Kidney epithelial cell (primary cell): ENCODE data around the gene PLPP2. TPM values are rescaled to one million over a fixed set of nuclear protein-coding genes. Genes with fewer than 3 reads are reported as not detected.

ENCODE experiments used
- DNase-seq: peaks from one replicate; pipeline ENCODE4 v3.0.0-alpha.2; 2010; ENCODE audit warnings: low read depth
- H3K27me3 ChIP-seq: 2 replicates; pipeline ENCODE4 v1.6.0; 2011; ENCODE audit warnings: low read length; ENCODE audit not compliant: control insufficient read depth, insufficient read depth
- H3K36me3 ChIP-seq: 2 replicates; pipeline ENCODE4 v1.5.1; 2011; ENCODE audit warnings: low read length; ENCODE audit not compliant: control insufficient read depth, insufficient read depth
- H3K4me3 ChIP-seq: 2 replicates; pipeline ENCODE4 v1.5.1; 2011; ENCODE audit warnings: low read depth, mild to moderate bottlenecking, control low read depth, low read length
- CTCF ChIP-seq: IDR thresholded peaks from 2 replicates; pipeline ENCODE4 v1.5.1; 2011; ENCODE audit warnings: mild to moderate bottlenecking, moderate library complexity, low read length, control low read depth, inconsistent platforms; ENCODE audit not compliant: insufficient read depth, poor library complexity, severe bottlenecking
- total RNA-seq: library from RNA; depleted of rRNA; stranded (reverse); fragments of >200 nt; gene quantifications from 2 replicates; pipeline ENCODE4 v1.2.3, GENCODE V29; 2015

The PLPP2 gene
- total RNA-seq, 1 donor from 2014 or later, result 63.0 TPM

GRCh38 chr19:313988-314815, 23.0 kb upstream of the PLPP2 start:
- Histone ChIP-seq H3K27me3 (no peaks in the 10 kb centered on the region), H3K36me3 (no peaks in the 10 kb centered on the region), H3K4me3 (no peak overlapping the region)
- no peak for TF ChIP-seq CTCF
- no peak for DNase-seq

- no peaks in the 10 kb centered on the region for H3K27me3 ChIP-seq
- H3K4me3 ChIP-seq, result no peak overlapping the region
- no peak for DNase-seq
- TF ChIP-seq CTCF, result no peak
- no peaks in the 10 kb centered on the region for H3K36me3 ChIP-seq
These were observed 22.2 kb upstream of the PLPP2 start for GRCh38 chr19:313169-313987.

DNA sequence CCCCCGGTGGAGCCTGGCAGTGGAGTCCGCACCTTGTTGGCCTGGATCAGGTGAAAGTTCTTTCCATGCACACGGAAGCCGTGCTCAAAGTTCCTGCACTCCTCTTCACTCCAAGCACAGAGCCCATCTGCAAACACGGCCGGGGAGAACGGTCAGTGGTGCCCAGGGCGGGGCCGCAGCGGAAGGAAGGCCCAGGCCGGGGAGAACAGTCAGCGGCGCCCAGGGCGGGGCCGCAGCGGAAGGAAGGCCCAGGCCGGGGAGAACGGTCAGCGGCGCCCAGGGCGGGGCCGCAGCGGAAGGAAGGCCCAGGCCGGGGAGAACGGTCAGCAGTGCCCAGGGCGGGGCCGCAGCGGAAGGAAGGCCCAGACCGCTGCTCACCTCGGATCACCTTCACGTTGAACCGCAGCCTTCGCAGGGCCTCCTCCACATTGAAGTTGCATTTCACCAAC, 20.6 kb upstream of the PLPP2 start:
- H3K4me3 ChIP-seq, result no peak overlapping the region
- no peaks in the 10 kb centered on the region for H3K36me3 ChIP-seq
- no peak for DNase-seq
- H3K27me3 ChIP-seq, result no peaks in the 10 kb centered on the region
- TF ChIP-seq CTCF, result no peak

DNA sequence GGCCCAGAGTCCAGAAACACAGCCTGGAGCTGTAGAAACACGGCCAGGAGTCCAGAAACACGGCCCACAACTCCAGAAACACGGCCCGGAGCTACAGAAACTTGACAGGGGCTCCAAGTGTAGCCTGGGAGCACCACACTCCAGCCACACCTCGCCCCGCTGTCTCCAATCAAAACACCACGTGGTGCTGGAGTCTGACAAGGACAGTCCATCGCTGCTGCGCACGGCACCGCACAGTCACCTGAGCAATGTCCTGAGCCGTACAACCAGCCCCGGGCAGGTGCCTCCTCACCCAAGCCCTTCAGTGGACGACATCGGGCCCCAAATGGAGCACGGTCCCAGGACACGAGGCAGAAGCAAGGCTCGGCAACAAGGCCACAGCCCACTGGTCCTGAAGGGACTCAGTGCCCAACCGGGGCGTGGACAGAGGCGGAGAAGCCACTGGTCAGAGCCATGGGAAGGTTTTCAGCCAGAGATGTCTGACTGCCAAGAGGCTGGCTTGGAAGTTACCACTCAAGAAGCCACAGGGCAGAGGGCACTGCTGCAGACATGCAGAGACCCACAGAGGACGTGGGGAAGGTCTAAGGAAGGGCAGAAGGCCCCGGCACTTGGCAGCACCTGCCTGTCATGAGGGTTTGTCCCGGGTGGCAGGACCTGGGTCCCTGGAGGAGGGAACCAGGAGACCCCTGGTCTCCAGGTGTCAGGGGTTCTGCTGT, 19.7 kb upstream of the PLPP2 start:
- DNase-seq, result no peak
- Histone ChIP-seq H3K27me3 (no peaks in the 10 kb centered on the region), H3K36me3 (no peaks in the 10 kb centered on the region), H3K4me3 (no peak overlapping the region)
- TF ChIP-seq CTCF, result no peak

DNA sequence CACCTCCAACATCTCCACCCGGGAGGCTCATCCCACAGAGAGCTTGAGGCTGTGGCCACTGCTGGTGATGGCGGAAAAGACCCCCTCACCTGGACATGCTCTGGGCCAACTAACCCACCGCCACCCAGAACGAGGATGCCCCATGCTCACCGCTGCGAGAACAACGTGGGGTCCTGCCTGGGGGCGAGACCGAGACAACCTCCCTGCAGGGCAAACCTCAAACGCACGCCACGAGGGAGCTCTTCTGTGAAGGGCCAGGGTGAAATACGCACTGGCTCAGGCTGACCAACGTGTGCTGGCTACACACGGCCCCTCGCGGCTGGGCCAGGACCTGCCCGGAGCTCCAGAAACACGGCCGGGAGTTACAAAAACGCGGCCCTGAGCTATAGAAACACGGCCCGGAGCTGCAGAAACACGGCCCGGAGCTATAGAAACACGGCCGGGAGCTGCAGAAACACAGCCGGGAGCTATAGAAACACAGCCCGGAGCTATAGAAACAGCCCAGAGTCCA, 19.0 kb upstream of the PLPP2 start:
- DNase-seq, result no peak
- H3K27me3 ChIP-seq, result no peaks in the 10 kb centered on the region
- H3K36me3 ChIP-seq, result peaks cover 1% of the 10 kb centered on the region
- no peak for TF ChIP-seq CTCF
- no peak overlapping the region for H3K4me3 ChIP-seq
